Measurements from ENCODE around the gene PPP1R13B.

Gene PPP1R13B

DNA sequence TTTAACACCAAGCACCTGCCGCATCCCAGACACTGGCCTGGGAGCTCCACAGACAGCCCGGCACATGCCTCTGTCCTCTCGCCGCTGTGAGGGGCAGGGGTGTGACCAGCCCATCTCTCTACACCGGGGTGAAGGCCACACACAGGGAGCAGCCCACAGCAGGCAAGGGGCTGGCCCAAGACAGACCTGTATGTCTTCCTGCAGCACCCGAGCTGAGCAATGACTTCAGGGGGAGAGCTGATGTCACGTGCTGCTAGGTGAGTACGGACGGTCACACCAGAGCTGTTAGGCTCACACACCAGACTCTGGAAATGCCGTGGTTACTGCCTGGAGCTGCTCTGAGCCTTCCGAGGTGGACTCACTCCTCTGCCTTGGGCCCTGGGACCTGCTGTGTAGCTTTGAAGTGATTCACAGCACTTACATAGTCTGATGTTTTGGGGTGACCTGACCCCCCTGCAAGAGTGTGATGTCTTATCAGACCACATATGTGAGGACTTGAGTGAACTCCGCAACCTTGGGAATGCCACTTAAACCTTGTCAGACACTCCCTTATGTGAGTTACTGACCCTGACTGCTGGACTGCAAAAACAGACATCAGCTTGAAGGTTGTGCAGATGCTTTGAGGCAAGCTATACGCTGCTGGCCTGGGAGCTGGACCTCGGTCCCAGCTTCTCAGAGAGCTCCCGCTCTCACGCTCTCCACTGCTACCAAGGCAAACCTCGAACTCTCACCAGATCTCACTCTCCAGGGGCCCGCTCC, 133.9 kb downstream of the PPP1R13B start:
- DNase-seq (ENCODE audit: low read depth in 2 of 2), result no peak

DNA sequence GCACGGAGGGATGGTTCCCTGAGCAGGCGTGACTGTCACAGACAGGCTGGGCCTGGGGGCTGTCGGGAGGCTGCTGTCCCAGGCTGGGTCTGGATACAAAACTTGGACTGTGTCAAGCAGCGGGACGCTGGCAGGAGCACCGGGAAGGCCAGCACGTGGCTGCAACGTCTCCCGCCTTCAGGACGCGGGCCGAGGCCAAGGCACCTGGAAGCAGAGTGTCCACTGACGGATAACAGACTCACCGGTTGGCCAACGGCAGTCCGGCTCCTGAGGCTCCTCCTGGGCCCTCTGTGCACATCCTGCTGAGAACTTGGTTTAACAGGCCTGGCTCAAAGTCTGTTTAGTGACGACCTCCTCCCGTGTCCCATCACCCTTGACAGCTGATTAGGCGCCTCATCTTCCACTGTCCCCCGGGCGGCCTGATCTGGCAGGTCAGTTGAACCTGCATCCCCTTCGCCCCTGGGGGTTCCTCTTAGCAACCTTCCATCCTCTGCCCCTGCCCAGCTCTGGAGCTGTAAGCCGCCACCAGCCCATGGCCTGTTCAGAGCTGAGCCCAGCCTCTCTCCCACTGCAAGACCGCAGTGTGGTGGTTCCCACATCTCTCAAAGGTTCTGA, 134.6 kb downstream of the PPP1R13B start:
- DNase-seq (ENCODE audit: low read depth in 2 of 2), result no peak

DNA sequence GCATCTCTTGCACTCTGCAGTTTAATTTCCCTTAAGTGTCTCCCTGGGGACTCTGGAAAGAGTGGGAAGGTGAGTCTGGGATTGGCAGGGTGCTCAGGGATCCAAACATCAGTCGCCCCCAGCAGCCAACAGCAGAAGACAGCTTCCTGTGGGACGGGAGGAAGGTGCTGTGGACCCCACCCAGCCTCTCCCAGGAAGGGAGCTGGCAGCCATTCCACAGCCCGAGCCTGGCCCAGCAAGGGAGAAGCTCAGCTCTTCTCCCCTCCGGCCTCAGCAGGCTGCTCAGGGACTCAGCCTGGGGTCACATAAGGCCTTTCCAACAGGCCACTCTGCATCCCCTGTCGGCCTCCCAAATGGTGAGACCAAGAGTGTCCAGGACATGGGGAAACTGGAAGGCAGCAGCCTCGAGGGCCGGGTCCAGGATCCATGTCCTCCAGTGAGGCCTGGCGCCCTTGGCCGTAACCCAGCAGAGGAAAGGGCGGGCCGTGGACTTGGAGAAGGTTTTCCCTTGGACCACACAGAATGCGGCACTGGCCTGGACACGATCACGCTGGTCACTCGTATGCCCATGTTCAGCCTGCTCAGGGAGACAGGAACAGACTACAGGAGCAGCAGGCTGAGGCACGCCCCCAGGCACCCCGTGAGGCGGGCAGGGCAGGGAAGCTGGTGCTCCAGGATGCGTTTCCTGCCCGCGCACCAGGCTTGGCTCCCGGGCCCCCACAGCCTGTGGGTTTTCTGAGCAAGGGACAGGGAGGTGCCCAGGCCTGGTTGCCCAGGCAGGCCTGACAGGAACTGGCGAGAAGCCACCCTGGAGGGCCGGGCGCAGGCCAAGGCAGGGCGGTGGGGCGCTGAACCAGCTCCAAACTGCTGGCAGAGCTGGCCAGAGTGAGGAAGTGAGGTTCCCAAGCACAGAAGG, 135.6 kb downstream of the PPP1R13B start:
- DNase-seq (ENCODE audit: low read depth in 2 of 2), result no peak

DNA sequence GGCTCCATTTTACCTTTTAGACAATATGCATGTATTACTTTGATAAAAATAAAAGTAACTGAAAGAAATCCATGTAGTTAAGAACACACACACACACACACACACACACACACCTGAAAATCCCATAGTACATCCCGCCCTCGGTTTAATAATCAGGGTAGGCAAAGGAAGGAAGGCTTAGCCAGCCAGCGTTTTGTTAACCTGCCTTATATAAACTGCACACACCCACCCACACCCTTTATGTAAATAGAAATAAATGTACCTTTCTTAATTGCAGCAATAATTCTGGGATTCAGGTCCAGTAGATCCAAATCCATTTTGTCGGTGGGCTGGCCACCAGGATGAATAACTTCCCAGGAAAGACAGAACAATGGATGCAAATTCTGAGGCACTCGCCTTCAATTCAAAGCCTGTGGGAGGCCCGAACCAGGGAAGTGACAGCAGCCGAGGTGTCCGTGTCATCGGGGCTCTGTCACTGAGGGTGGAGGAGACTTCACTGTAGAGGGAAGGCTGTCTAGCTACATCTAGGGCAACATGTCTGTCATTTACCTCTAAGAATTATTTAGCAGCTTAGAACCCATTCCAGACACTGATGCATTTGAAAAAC, 136.5 kb downstream of the PPP1R13B start:
- DNase-seq (ENCODE audit: low read depth in 2 of 2), result no peak

DNA sequence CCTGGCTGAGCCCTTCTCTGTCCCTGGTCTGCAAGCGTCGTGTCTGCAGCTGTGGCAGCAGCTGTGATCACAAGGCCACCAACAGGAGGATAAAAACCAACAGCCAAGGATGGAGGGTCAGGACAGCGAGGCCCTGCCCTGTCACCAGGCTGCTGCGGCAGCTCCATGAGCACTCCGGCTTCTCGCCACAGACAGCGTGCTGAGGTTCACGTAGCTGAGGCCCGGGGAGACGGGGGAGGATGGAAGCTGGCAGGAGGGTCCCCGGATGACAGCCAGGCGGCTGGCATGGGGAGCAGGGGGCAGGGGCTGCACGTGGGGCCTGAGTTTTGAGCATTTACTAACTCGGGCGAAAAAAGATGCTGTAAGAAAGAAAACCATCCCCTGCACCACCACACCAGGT, 137.6 kb downstream of the PPP1R13B start:
- DNase-seq (ENCODE audit: low read depth in 2 of 2), result no peak

DNA sequence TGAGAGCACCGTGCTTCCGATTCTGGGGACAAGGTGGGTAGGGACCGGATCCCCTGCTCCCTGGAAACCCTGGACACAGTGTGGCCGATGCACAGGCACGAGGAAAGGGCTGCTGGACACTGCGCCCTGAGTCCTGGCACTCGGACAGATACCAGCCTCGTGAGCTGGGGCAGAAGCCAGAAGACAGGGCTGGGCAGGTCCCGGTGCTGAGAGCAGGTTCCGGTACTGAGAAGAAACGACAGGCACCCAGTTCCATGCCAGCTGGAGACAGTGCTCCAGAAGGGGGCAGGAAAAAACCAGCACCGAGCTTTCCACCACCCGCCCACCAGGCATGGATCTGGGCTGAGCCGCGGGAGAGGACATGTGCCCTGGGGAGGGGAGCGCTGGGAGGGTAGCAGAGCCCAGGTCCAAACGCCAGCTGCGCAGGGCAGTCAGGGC, 138.6 kb downstream of the PPP1R13B start:
- no peak for DNase-seq (ENCODE audit: low read depth in 2 of 2)

DNA sequence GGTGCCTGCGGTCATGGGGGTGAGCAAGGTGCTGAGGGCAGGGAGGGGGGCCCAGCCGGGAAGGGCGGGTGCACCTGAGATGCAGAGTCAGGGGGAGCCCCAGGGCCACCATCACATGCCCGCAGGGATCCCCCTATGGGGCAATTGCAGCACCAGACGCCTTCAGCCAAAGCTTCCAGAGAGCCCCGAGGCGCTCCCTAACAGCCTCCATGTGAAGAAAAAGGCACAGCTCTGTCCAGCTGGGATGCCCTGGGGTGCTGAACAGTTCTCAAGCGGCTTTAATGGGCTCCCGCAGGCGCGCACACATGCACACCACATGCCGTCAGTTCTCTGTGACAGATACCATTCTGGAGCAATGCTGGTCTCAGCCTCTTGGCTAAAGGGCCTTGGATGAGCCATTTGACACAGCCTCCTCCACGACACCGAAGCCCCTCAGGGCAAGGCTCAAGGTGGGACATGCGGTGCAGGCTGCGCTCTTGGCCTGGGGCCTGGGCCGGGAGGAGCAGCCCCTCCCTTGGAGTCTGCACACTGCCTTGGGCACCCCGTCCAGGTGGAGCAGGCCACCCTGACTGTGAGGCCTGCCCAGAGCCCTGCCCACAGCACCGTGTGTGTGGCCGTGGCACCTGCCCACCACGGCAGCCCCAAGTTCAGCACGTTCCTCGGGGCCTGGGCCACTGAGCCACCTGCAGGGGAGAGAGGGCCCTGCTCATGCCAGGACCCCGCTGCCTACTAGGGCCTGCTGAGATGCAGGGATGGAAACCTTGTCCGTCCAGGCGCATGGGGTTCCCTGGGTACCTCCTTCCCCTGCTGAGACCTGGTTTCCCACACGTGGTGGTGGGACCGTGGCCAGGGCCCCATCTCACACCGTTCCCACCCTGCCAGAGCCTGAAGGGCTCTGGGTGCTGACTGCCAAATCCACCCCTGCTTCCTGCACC, 139.8 kb downstream of the PPP1R13B start:
- DNase-seq (ENCODE audit: low read depth in 2 of 2), result no peak

DNA sequence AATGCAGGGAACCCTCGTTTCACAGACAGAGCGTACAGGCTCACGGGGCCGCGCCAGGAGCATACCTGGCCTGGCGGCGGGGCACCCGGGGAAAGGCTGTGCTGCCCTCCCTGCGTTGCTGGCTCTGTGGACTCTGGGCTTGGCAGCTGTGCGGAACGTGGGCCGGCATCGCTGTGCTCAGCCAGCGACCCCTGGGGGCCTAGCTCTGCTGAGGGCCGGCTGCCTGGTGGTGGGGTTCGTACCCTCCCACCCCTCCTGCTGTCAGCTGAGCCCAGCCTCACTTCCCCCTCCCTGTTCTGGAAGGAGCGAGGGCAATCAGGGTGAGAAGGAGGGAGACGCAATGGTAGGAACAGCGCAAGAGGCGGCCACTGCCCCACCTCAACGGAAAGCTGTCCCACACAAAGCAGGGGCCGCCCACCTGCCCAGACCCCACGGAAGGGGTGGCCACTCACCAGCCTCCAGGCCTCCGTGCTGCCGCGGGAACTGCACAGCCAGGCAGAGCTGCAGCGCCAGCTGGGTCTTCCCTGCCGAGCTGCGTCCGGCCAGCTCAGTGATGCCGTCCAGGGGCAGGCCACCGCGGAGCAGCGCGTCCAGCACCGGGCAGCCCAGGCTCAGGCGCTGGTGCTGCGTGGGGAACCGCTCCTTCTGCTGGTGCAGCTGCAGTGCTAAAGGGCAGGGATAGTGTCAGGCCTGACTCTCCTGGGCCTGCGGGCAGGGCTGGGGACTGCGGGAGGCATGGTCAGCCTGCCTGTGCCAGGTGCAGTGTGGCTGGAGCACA, 140.6 kb downstream of the PPP1R13B start:
- no peak for DNase-seq (ENCODE audit: low read depth in 2 of 2)

DNA sequence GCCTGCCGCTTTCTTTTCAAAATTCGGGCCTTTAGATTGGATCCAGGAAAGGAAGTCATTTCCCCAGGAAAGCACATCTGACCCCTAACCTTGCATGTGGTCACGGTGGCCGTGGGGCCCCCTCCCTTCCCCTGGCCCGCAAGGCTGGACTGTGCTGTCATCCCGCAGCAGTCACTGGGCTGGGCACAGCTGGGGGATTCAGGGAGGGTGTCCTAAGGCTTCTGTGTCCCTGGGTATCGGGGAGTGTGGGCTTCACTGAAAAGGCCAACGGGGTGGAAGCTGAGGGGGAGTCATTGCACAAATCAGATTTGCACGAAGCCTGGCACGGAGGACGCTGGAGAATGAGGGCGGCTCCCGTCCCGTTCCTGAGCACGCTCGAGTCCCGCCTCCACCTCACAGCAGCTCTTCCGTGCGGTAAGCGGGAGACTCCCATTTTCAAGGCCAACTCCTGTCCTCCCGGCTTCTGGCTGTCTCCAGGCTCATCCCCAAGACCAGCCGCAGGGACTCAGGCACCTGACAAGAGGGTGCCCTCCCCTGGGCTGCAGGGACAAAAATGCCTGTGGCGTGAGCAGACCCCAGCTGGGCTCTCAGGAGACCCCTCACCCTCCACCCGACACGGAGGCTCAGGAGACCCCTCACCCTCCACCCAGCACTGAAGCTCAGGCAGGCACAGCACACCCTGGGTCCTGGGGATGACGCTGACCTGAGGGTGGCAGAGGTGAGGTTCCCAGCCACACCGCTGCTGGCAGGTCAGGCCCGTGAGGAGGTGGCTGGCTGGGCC, 141.7 kb downstream of the PPP1R13B start:
- no peak for DNase-seq (ENCODE audit: low read depth in 2 of 2)

DNA sequence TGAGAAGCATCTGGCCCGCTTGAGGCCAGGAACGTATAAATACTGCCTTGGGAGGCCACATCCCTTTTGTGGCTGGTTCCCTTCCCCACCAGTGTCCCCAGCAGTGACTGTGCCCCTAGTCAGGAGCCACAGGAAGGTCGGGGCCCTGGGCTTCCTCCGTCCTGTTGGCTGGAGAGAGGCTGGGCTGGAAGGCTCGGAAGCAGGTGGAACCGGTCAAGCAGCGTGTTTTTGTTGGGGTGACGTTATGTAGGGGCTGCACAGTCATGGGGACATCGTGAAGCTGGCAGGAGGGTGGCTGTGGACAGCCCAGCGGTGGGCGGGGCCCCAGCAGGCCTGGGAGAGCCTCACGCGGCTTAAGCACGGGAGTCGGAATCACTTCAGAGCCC, 142.3 kb downstream of the PPP1R13B start:
- DNase-seq (ENCODE audit: low read depth in 2 of 2), result no peak

DNA sequence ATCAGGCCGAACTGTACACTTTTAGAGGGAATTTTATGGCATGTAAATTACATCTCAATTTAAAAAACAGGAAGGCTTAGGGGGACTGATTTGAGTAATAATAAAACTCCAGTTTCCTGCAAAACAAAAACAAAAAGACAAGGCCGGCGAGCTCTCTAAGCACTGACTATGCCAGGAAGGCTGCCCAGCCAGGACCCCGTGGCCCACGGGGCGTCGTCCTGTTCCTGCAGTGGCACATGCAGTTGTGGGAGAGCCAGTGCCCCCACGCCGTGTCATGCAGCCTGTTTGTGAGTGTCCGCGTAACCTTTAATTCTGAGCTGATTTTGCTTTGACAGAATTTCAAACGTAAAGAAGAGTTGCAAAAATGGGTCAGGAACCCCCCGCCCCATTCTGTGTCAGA, 142.7 kb downstream of the PPP1R13B start:
- DNase-seq (ENCODE audit: low read depth in 2 of 2), result no peak

DNA sequence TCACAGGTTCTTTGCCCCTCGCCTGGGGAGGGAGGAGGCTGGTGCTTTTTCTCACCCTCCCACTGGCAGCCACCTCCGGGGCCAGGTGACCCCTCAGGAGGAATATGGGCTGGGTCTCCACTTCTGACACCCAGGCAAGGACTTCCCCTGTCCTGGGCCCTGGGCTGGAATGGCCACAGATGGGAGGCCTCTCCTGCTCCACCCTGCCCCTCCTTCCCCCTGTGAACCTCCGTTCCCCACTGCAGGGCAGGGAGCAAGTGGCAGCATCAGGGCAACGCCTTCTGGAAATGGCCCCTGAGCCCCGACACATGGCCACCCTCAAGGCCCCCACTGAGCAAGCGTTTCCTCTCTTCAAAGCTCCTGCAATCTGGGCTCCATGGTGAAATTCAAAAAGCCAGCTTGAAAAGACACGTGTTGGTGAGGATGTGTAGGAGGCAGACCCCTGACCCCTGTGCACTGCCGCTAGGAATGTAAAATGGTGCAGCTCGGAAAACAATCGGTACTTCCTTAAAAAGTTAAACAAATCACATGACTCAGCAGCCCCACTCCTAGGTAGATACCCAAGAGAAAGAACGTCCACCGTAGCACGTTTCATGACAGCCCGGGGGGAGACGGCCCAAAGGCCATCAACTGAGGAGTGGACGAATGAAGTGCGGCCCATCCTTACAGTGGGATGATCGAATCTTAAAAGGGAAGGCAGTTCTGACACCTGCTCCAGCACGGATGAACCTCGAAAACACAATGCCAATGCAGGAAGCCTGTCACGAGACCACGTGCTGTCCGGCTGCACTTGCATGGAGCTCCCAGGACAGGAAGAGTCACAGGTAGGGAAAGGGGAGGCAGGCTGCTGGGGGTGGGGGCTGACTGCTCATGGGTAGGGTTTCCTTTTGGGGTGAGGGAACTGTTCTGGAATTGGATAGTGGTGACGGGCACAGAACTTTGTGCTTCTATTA, 143.7 kb downstream of the PPP1R13B start:
- no peak for DNase-seq (ENCODE audit: low read depth in 2 of 2)

DNA sequence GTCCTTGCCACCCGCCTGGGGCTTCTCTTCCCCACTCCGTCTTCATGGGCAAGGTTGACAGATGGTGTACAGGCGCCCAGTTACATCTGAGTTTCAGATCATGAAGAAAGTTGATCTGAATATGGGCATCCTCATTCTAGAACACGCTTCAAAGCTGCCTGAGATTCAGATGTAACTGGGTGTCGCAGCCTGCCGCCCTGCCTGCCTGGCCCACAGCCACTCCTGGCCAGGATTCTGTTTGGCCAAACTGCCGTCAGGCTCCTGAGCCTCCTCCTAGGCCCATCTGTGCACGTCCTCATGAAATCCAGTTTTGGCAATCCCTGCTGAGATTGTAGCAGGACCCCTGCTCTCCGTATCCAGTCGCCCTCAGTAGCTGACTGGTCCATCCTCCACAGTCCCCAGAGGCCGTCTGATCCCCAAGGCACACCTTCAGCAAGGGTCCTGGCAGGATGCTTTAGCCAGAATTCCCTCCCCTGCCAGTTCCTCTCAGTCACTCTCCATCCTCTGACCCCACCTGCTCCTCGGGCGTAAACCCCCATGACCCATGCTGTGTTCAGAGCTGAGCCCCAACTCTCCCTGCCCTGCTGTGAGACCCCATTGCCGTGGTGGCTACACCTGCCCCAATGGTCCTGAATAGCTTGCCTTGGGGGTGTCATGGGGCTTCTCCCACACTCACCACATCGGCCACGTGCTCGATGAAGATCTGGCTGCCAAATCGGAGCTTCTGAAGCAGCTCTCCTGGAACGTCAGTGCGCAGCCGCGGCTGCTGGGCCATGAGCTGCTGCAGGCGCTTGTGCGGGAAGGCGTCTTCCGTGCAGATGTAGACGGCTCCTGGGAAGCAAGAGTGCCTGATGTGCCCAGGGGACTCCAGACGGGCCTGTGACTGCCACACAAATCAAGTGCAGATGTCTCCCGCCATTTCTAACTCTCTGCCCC, 144.6 kb downstream of the PPP1R13B start:
- DNase-seq (ENCODE audit: low read depth in 2 of 2), result no peak

DNA sequence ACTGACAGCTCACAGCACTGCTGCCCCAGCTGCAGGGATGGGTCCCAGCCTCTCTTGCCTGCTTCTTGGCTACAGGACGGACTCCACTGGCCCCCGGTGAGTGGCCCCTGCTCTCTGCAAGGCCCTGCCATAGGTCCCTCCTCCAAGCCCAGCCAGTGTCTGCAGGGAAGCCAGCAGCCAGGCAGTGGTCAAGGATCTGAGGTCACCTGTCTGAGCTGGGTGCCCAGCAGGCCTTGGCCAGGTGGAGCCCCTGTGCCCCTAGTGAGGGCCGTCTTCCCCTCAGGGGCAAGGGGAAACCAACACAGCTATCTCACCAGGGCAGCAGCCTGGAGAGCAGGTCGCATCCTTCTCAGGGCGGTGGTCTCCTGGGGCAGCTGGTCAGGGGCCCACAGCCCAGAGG, 145.3 kb downstream of the PPP1R13B start:
- DNase-seq (ENCODE audit: low read depth in 2 of 2), result no peak

DNA sequence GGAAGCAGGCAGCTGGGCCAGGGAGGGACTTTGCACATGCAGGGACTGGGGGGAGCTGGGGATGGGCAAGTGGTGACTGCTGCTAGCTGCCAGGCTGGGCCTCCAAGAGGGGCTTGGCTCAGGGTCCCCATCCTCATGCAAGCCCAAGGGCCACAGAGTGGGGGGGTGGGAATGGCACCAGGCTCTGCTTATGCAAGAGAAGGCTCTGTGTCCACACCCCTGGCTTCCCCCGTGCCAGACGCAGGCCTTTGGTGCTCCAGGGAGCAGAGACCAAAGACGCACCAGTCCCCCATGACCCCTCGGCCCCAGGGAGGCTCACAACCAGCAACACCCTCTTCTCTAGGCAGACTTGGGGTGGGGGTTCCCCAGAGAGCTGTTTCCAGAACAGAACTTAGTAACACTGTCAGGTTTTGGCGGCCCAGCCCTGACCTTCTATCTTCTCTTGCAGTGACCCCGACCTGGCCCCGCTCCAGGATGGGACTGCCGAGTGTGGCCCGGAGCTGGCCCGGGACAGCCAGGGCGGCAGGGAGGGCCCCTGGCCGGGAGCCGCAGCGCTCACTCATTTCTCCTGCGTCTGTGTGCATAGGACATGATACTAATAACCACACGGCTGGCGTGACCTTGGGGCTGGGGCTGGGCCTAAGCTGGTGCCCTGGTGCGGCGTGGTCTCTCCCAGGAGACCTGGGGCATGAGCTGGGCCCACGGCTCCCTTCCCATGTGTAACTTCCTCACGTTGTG, 146.5 kb downstream of the PPP1R13B start:
- DNase-seq (ENCODE audit: low read depth in 2 of 2), result no peak

Data from fibroblast of skin of left biceps (primary cell).